Measurements from ENCODE around the gene ERCC6L2.
A peak's percentile ranks its signal among the peaks of the same experiment; 100 is the strongest.

ERCC6L2 gene, protein sequence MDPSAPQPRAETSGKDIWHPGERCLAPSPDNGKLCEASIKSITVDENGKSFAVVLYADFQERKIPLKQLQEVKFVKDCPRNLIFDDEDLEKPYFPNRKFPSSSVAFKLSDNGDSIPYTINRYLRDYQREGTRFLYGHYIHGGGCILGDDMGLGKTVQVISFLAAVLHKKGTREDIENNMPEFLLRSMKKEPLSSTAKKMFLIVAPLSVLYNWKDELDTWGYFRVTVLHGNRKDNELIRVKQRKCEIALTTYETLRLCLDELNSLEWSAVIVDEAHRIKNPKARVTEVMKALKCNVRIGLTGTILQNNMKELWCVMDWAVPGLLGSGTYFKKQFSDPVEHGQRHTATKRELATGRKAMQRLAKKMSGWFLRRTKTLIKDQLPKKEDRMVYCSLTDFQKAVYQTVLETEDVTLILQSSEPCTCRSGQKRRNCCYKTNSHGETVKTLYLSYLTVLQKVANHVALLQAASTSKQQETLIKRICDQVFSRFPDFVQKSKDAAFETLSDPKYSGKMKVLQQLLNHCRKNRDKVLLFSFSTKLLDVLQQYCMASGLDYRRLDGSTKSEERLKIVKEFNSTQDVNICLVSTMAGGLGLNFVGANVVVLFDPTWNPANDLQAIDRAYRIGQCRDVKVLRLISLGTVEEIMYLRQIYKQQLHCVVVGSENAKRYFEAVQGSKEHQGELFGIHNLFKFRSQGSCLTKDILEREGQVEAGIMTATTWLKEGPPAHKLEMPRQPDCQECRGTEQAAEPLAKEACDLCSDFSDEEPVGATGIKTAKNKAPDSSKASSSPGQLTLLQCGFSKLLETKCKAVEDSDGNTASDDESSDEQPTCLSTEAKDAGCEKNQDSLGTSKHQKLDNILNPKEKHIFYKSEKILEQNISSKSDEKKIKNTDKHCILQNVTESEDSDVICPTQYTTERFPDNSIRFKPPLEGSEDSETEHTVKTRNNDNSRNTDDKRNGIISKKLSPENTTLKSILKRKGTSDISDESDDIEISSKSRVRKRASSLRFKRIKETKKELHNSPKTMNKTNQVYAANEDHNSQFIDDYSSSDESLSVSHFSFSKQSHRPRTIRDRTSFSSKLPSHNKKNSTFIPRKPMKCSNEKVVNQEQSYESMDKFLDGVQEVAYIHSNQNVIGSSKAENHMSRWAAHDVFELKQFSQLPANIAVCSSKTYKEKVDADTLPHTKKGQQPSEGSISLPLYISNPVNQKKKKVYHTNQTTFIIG (N-terminal part only)

DNA sequence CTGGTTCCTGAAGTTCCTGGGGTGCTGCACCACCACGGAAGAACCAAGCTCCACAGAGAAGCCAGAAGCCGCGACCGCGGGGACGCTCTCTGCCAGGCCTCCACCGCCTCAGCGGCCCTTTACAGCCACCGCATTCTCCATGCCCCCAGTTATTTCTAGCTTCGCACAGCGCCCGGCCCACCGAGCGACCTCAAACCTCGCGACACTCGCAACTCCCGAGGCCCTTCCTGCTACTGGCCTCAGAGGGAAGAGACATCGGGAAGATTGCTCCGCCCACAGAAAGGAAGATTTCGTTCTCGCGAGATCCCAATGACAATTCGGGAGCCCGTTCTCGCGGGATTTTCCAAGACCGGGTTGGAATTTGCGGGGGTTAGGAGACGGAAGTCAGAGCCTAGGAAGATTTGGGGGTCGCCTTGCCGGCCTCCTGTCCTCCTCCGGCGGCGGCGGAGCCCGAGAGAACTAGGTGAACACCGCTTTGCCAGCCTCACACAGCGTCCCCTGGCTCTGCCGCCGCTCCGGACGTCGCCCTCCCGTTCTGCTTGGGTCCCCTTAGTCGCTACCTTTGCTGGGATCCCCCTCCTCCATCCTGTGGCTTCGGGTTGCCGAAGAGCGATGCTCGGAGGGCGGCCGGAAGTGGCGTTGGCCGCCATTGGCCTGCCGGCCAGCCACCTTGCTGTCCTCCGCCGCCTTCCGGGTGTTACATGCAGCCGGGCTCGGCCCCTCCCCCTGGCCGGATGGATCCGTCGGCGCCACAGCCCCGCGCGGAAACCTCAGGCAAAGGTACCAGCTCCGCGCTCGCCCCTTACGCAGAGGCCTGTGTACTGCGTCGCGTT is at the start of gene ERCC6L2:
Gene ERCC6L2, plus strand, starts transcription at position 387 of the 833 bp plus-strand sequence. Its CDS starts 348 bp downstream, at position 735.
- DNase-seq (ENCODE audit: low read depth, low spot score), result peak; percentile 95

DNA sequence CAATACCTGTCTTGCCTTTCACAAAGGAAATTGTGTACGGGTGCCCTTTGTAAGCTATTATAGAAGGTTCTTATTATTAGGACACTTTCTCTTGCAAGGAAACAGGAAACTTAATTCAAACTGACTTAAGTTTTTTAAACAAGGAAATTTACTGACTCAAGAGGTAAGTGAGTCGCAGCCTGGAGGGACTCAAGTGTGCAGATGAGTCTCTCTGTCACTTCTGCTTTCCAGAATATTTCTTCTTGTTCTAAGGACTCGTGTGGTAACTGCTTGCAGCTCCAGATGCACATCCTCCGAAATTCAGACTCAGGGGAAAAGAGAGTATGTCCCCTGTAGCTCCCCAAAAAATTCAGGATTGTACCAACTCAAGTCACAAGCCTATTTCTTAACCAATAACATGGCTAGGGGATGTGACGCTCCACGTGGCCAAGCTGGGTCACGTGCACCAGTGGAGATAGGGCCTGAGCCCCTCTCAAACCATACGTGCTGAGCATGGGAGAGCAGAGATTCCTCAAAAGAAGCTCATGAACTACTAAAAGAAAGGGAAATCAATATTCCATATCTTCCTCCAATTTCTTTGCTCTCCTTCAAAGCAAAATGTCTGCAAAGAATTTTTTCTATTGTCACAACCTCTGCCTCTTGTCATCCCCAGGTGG is 49.2 kb upstream of the ERCC6L2 start:
- no peak for DNase-seq (ENCODE audit: low read depth, low spot score)

DNA sequence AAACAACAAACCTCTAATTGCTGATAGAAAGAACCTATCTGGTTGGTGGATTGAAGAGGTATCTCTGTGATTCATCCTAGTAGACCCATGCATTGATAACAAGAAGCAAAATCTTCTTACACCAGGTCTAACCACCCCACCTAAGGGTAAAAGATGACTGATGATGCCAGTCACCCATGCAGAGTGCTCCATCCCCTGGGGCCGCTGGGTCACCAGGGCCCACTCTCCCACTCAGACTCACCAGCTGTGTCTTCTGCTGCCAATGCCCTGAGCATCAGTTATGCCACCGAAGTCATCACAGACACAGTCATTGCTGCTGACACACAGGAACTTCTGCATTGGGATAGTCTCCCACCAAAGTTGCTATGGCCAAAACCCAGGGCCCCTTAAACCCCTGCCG is 44.7 kb upstream of the ERCC6L2 start:
- no peak for DNase-seq (ENCODE audit: low read depth, low spot score)

DNA sequence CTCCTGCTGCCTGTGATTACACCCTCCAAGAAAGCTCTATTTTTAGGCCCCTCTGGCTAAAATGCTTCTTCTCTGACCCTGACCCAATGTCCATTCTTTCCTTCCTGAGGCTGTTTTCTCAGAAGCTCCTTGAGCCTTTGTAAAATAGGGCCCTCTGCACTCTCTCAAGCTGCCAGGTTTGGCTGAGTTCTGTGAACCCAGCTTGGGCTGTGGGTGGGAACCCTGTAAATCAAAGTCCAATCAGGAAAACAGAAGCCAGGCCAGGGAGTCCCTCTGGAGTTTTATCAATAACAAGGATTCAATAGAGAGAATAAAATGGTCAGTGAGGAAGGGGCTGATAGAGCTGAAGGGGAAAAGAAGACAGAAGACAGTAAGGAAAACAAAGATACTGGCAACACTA is 43.7 kb upstream of the ERCC6L2 start:
- no peak for DNase-seq (ENCODE audit: low read depth, low spot score)

DNA sequence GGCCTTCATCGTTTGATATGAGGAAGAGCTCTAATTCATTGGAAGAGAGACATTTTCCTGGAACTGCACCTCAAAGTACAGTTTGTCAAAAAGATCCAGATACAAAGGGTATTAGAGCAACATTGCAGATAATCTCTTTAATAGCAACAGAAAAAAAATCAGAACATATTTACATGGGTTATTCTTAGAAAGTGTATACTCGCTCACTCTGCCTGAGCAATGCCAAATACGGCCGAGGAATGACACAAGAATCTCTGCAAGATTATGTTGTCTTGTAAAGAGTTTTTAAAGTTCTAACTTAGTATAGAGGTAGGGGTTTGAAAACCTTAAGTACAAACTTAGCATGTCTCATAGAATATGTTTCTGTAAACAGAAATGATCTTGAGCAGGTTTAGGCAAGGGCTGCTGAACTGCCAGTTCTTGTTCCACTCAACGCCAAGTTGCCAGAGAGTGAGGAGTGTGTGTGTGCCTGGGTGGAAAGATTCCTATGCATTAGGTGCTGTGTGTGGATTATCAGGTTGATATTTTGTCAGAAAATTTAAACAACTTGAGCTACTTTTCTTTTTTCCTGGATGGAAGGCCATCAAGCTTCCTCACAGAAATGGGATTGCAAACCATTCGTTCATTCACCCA is 41.8 kb upstream of the ERCC6L2 start:
- DNase-seq (ENCODE audit: low read depth, low spot score), result no peak

DNA sequence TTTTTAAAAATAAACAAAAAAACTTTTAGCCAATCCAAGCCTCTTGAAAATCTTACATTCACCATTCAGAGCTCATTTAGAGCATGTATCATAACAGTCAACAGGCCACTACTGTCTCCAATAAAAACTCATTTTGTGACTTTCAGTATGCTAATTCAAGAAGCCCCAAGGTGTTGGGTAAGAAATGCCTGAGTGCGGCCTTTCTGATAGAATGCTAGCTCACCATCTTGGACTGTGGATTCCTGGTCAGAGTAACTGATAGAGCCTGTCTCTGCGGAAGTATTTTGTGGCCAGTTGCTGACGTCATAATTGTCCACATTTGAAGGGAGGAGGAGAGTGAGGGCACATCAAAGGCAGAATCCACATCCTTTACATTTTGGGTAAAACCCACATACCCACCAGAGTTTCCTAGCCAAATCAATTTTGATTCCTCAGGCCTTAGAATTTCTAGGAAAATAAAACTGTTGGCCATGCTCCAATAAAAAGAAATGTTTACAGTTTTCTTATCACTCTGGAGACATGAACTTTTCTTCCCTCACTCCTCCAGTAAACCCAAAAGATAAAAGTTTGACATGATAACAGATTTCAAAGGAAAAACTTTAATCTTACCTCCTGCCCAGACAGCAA is 41.1 kb upstream of the ERCC6L2 start:
- no peak for DNase-seq (ENCODE audit: low read depth, low spot score)

DNA sequence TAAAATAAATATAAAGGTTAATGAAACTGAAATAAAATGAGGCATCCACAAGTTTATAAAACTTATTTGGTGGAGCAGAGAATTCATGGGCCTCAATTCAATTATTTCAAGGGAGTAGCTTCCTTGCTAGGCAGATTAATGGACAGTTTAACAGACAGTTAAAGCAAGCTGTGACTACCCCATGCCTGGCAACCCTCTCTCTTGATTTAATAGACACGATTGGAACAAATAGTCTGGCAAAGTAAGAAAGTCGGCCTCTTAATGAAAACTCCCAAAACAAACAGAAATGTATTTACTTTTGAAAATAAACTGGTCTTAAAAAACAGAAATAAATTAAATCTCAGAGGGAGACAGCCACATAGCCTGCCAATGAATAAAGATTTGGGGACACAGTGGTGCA is 40.1 kb upstream of the ERCC6L2 start:
- no peak for DNase-seq (ENCODE audit: low read depth, low spot score)

DNA sequence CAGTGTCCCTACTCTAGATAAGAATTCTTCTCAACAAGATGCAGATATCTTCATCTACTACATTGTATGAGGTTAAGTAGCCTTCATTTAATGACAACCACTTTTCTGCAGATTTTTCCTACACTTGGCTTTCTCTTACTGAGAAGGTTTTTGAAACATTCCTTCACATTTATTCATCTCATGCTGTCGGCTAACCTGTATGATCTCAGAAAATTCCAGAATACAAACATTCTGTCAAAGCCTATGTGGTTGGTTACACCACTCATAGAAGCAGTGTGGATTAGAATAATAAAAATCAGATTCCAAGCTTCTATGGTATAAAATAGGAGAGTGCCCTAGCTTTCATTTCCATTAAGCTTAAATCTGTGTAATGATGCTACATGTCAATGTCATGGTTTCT is 39.4 kb upstream of the ERCC6L2 start:
- DNase-seq (ENCODE audit: low read depth, low spot score), result no peak

DNA sequence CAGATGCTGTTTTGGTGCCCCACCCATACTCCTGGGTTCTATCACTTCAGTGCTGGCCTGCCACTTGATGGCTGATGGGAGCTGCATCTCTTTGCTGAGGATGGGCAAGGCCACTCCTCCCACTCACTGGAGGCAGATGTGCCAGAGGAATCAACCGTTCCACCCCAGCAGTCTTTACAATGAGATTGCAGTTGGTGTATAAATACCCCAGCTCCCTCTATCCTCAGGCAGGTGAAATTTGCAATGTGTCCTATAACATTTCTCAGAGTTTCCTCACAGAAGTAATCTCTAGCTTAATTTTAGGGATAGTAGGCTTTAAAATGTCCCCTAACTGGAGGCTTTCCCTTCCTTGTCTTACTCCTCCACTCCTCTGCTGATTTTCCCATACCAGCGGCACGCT is 36.5 kb upstream of the ERCC6L2 start:
- no peak for DNase-seq (ENCODE audit: low read depth, low spot score)

DNA sequence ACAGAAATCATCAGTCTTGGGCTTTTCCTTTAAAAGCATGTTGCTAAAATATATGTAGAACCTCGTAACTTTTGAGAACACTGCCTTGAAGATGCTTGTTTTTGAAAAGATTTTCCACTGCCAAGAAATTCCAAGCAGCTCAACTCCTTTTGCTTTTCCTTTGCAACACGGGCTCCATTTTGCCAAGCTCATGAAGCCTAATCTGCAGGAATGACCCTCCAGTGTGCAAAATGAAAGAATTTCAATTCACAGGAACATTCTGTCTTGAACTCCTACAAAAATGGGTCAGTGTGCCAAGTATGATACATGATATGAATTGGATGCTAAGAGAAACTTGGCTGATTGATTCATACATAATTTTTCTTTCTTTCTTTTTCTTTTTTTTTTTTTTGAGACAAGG is 35.4 kb upstream of the ERCC6L2 start:
- no peak for DNase-seq (ENCODE audit: low read depth, low spot score)

DNA sequence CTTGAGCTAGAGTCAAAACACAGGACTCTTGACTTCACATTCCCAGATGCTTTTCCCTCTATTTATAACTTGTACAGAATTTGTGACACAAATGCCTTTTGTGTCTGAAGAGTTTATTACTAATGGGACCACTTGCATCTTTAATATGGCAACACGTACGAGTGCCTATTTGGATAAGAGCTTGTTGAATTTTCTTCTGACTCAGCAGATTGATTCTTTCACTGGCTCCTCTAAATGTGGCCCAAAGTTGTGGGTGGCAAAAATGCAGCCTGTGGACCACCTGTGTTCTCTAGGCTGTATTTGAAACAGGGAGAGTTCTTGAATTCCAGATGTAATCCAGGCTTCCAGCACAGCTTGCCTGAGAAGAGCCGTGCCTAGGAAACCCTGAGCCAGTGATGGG is 34.1 kb upstream of the ERCC6L2 start:
- DNase-seq (ENCODE audit: low read depth, low spot score), result no peak

DNA sequence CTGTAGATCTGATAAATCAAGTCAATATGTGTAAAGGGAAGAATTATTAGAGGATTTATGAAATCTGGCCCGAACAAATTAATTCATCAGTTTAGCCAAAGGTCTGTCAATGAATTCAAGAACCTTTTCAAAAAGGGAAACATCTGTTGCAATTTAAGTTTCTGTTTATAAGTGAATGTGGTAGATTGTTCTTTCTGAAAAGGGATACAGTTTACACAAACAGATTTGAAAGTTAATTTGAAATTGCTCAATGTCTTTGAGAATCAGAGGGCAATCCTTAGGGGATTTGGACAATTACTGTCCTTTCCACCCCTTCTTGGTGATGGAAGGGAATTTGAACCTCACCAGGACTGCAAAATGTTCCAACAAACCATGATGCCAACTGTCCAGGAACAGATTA is 29.7 kb upstream of the ERCC6L2 start:
- no peak for DNase-seq (ENCODE audit: low read depth, low spot score)

DNA sequence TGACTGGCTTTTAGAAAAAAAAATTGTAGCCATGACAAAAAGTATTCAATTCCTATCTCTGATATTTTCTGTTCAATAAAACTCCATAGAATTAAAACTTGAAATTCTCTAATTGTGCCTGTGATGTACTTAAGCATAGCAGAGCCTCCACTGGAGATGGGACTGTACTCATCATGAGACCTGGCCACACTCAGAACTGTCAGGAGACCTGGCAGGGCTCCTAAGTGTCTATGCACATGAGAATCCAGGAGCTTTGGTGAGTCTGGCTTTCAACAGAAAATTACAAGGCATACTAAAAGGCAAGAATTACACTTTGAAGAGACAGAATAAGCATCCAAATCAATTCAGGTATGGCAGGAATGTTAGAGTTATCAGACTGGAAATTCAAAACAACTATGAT is 26.7 kb upstream of the ERCC6L2 start:
- DNase-seq (ENCODE audit: low read depth, low spot score), result no peak

DNA sequence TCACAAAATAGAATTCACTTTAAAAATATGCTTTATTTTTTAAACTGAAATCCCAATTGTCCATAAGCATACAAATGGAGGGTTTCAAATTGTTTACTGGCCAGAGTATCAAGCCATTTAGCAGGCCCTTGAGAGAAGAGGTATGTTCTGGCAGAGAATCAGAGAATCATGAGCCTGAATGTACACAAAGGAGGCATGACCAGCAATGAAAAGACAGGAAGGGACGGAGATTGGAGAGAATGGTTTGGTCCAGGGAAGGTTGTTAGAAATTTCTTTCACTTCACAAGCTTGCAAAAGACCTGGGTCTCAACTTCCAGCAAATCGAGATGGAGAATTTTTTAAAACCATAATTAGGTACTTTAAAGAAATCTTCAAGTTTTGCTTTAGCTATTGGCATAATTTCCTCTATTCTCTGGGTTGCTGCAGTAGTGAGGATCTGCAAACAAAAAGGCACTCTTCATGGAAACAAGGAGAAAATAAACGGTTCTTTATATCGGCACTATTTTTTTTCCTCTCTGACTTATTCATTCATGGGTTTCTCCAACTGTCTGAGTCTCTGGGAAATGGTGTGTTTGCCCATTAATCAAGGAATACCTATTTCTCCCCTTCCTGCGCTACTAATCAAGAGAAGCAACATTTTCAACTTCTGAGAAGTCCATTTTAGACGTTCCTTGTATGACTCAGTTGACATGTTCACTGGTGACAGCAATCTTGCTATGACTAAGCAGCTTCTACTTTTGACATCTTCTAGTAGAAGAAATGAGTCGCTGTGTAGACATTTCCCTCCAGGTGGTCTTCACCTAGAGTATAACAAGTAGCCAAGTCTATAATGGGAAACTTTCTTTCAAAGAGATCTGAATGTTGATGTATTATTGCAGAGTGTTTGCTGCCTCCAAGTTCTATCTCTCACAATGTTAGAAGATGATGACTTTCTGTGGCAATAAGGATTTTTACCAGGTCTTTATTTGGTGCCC is 23.1 kb upstream of the ERCC6L2 start:
- no peak for DNase-seq (ENCODE audit: low read depth, low spot score)

DNA sequence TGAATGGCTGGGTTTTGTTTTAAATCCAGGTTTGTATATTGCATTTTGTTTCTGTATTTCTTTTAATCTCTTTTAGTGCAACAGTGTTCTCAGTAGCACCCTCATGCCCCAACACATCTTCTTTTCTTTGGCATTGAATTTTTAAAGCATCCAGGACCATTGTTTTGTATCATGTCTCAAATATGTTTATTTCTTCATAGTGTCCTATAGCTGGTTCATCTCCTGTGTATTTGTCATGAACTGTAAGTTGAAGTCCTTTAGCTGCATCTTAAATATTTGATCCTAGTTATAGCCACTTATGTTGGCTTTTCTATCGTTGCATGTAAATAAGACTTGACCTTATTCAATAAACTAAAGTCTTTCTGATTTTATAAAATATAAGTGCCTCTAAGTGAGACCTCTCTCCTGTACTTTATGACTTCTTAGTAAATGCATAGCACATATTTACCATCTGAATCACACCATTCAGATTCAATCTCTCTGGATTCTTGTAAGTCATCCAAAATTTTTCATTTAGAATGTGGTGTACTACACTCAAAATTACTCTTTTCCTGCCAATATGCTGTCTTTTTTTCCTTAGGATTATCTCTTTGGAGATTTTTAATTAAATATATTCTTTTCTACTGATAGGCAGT is 21.0 kb upstream of the ERCC6L2 start:
- DNase-seq (ENCODE audit: low read depth, low spot score), result no peak

DNA sequence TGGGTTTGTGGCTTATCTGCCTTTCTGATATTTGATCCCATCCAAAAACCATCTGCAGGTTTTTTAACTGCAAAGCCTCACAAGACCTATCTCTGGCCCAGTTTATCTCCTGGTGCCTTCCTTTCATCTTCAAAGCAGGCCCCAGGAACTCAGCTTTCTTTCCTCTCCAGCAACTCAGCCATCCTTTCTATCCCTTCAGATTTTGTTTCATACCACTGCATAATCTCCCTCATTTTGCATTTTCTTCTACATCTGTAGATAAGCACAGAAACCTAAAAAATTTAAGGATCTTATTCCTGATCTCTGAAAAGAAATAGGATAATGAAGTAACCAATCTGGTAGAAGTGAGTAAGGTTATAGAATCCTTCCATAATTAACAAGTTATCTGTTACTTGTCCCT is 19.5 kb upstream of the ERCC6L2 start:
- DNase-seq (ENCODE audit: low read depth, low spot score), result no peak

DNA sequence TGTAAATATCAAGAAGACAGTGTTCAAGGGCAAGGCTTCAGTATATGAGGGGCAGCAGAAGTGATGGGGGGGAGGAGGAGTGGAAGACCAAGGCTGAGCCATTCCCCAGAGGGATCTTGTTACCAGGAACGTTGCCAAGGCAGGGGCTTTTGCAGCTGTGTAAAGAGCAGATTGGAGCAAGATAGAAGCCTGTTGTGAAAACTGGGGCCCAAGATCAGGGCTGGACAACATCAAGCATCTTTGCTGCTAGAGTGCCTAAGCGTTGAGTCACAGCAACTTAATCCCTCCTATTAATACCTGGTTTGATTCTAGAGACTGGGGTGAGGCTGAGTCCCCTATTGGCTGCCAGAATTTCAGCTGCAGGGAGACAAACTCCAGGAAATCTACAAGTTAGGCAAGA is 18.4 kb upstream of the ERCC6L2 start:
- no peak for DNase-seq (ENCODE audit: low read depth, low spot score)

DNA sequence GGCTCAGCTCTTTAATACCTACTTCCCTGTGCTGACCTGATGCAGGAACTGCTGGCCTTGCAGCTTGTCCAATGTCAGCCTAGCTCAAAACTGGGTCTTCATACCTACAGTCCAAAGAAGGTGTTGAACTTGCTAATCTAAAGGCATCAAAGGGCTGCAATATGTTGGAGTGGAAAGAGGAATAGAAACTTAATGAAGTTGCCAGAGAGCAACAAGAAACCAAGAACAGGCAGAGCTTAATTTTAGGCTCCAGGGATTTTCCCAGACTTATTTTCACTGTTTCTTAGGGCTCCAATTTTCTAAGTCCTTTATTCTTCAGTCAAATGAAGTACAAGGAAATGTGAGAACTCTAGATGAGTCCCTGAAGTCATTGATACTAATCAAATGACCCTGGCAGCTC is 17.6 kb upstream of the ERCC6L2 start:
- no peak for DNase-seq (ENCODE audit: low read depth, low spot score)

Measured in iPS DF 19.7 (cell line).